K562 (cell line): ENCODE results near the gene C11orf91. TPM values are rescaled to one million over a fixed set of nuclear protein-coding genes. Genes with fewer than 3 reads are reported as not detected.
A peak's percentile ranks its signal among the peaks of the same experiment; 100 is the strongest.

Experiments used
- BCOR ChIP-seq: fragments of 450-650 bp; IDR thresholded peaks from 2 replicates; pipeline ENCODE4 v1.6.1; 2016
- CTCFL ChIP-seq: IDR thresholded peaks from 2 replicates; pipeline ENCODE4 v1.6.1; 2011; ENCODE audit warnings: borderline replicate concordance, low read depth, mild to moderate bottlenecking, moderate library complexity, low read length; ENCODE audit not compliant: insufficient read depth, poor library complexity, severe bottlenecking
- ESRRB ChIP-seq: fragments of 250-450 bp; sonication (Bioruptor Pico); IDR thresholded peaks from 2 replicates; pipeline ENCODE4 v1.5.0; 2020; ENCODE audit warnings: mild to moderate bottlenecking, moderate library complexity, borderline replicate concordance
- ETV5 ChIP-seq: sonication (generic); formaldehyde crosslinking; IDR thresholded peaks from 2 replicates; pipeline ENCODE4 v1.4.0; 2020; ENCODE audit warnings: low read depth, mild to moderate bottlenecking, missing genetic modification reagents
- FIP1L1 ChIP-seq: fragments of 200-400 bp; formaldehyde crosslinking; IDR thresholded peaks from 2 replicates; pipeline ENCODE4 v1.6.1; 2018; ENCODE audit warnings: mild to moderate bottlenecking, low read depth, low read length; ENCODE audit not compliant: poor library complexity, severe bottlenecking
- FOXA1 ChIP-seq: fragments of 450-650 bp; IDR thresholded peaks from 2 replicates; pipeline ENCODE4 v1.6.1; 2016; ENCODE audit warnings: mild to moderate bottlenecking, borderline replicate concordance
- HDAC1 ChIP-seq, 2 experiments: fragments of 450-650 bp; IDR thresholded peaks; 2 replicates each; pipeline ENCODE4 v1.6.1; 2016 to 2017; ENCODE audit warnings: inconsistent platforms in 1 of 2, mild to moderate bottlenecking in 1 of 2, moderate library complexity in 1 of 2
- KDM2B ChIP-seq: fragments of 250-450 bp; sonication (Bioruptor Pico); IDR thresholded peaks from 2 replicates; pipeline ENCODE4 v1.8.0; 2021; ENCODE audit warnings: mild to moderate bottlenecking, moderate library complexity
- KLF16 ChIP-seq: IDR thresholded peaks from 2 replicates; pipeline ENCODE4 v1.6.1; 2016; ENCODE audit warnings: antibody characterized with exemption
- MAFG ChIP-seq: fragments of 450-650 bp; conservative IDR thresholded peaks from 2 replicates; pipeline ENCODE4 v1.6.1; 2016; ENCODE audit warnings: missing genetic modification characterization, missing compliant biosample characterization
- MITF ChIP-seq: IDR thresholded peaks from 2 replicates; pipeline ENCODE4 v1.6.1; 2014; ENCODE audit warnings: antibody characterized with exemption
- NCOA6 ChIP-seq: fragments of 450-650 bp; IDR thresholded peaks from 2 replicates; pipeline ENCODE4 v1.6.1; 2017; ENCODE audit warnings: mild to moderate bottlenecking
- PHB2 ChIP-seq: fragments of 450-650 bp; IDR thresholded peaks from 2 replicates; pipeline ENCODE4 v1.6.1; 2017; ENCODE audit warnings: low read depth
- RERE ChIP-seq: sonication (generic); formaldehyde crosslinking; IDR thresholded peaks from 2 replicates; pipeline ENCODE4 v1.8.0; 2023; ENCODE audit warnings: missing genetic modification reagents, mild to moderate bottlenecking, borderline replicate concordance
- SMARCB1 ChIP-seq: IDR thresholded peaks from 2 replicates; pipeline ENCODE4 v1.6.1; 2011; ENCODE audit warnings: improper control_type of control experiment, low read depth; ENCODE audit not compliant: insufficient read length
- ZNF277 ChIP-seq: fragments of 250-450 bp; sonication (Bioruptor Pico); IDR thresholded peaks from 2 replicates; pipeline ENCODE4 v1.8.0; 2022; ENCODE audit warnings: inconsistent platforms, mild to moderate bottlenecking, moderate library complexity, borderline replicate concordance
- ZNF696 ChIP-seq: fragments of 250-450 bp; sonication (Bioruptor Pico); conservative IDR thresholded peaks from 2 replicates; pipeline ENCODE4 v1.4.0; 2020; ENCODE audit warnings: mild to moderate bottlenecking, moderate library complexity
- polyA plus RNA-seq, 8 experiments: library from polyadenylated mRNA; depleted of rRNA in 4 of 8; stranded (reverse) in 5 of 8; unstranded in 3 of 8; fragments of >200 nt; fragmentation: Nextera tagmentation in 2 of 8; fragmentation: Illumina TruSeq in 1 of 8; extraction: Ambion mirVana in 2 of 8; extraction: Trizol in 1 of 8; gene quantifications; 2 replicates each; pipeline versions ENCODE4 v1.2.1 to v1.2.3, GENCODE V29; 2011 to 2014; ENCODE audit warnings: inconsistent platforms in 1 of 8, missing spikeins in 1 of 8
- total RNA-seq, 7 experiments: library from RNA; depleted of rRNA in 6 of 7; stranded (reverse); fragments of >200 nt in 6 of 7; fragmentation: Illumina TruSeq in 2 of 7; extraction: Trizol in 2 of 7; gene quantifications; 2 replicates each; pipeline versions ENCODE4 v1.2.1 to v1.2.3, GENCODE V29; 2011 to 2021; ENCODE audit warnings: low replicate concordance in 1 of 7

C11orf91 gene
- total and polyA plus RNA-seq, 9 of the 15 experiments (the other 6 are each of a cell fraction or from before 2014, with no cell fraction given): not detected

GRCh38 chr11:33737362-33737821 lies 36.8 kb upstream of the C11orf91 start (continued):
- TF ChIP-seq PHB2 (peak; percentile 85), NCOA6 (no peak), ESRRB (no peak), BCOR (peak; percentile 26; the same call in 1 of the 2 replicates), MAFG (tag) (peak; percentile 65), ZNF277 (CRISPR knock-in tag) (no peak), FOXA1 (no peak), KDM2B (CRISPR knock-in tag) (no peak), MITF (no peak; the same call in 1 of the 2 replicates), ETV5 (CRISPR knock-in tag) (no peak), SMARCB1 (no peak), HDAC1 (IDR thresholded peaks at IDR 0.05) (peak; percentile 37 to 85; a peak in 2 of 4 replicates), FIP1L1 (no peak), KLF16 (peak; percentile 95), CTCFL (no peak), RERE (CRISPR knock-in tag) (no peak), ZNF696 (no peak)
